Tibial nerve (tissue), 4 donors: ENCODE data around the gene SMG6. TPM values are rescaled to one million over a fixed set of nuclear protein-coding genes. Genes with fewer than 3 reads are reported as not detected.
A peak's percentile ranks its signal among the peaks of the same experiment; 100 is the strongest.

Source experiments
- DNase-seq, 2 donors: peaks; one replicate each; pipeline ENCODE4 v3.0.0-alpha.2; 2019; ENCODE audit warnings: low spot score in 2 of 2
- H3K27ac ChIP-seq, 4 donors: fragments of 200-600 bp; sonication (generic) in 3 of 4; one replicate each; pipeline ENCODE4 v1.5.1; 2017 to 2019; ENCODE audit warnings: mild to moderate bottlenecking in 1 of 4
- H3K27me3 ChIP-seq, 2 donors: fragments of 200-600 bp; sonication (generic) in 1 of 2; one replicate each; pipeline versions ENCODE4 v1.5.1 to v1.6.0; 2017 to 2019
- H3K36me3 ChIP-seq, 3 donors: fragments of 200-600 bp; sonication (generic); one replicate each; pipeline ENCODE4 v1.5.1; 2018 to 2019
- H3K4me1 ChIP-seq, 4 donors: fragments of 200-600 bp; sonication (generic) in 3 of 4; one replicate each; pipeline ENCODE4 v1.5.1; 2017 to 2019
- H3K4me3 ChIP-seq, 4 donors: fragments of 200-600 bp; sonication (generic) in 3 of 4; one replicate each; pipeline ENCODE4 v1.5.1; 2017 to 2019; ENCODE audit warnings: mild to moderate bottlenecking in 1 of 4, moderate library complexity in 1 of 4
- H3K9me3 ChIP-seq, 4 donors: fragments of 200-600 bp; sonication (generic) in 3 of 4; one replicate each; pipeline ENCODE4 v1.5.1; 2017 to 2019
- CTCF ChIP-seq, 5 experiments: fragments of 200-600 bp in 3 of 5; fragments of 450-650 bp in 2 of 5; sonication (generic) in 3 of 5; IDR thresholded peaks; one replicate each; pipeline ENCODE4 v1.5.1; 2016 to 2019; ENCODE audit warnings: antibody characterized with exemption in 5 of 5, mild to moderate bottlenecking in 3 of 5, moderate library complexity in 2 of 5
- EP300 ChIP-seq, 2 donors: sonication (generic); formaldehyde crosslinking; IDR thresholded peaks; one replicate each; pipeline ENCODE4 v1.6.1; 2017; ENCODE audit warnings: antibody characterized with exemption in 2 of 2, mild to moderate bottlenecking in 1 of 2
- POLR2A ChIP-seq, 2 donors: fragments of 450-650 bp; IDR thresholded peaks; one replicate each; pipeline ENCODE4 v1.6.1; 2017; ENCODE audit warnings: antibody characterized with exemption in 2 of 2, mild to moderate bottlenecking in 2 of 2, moderate library complexity in 2 of 2
- WGBS, 2 donors: methylation state at CpG; one replicate each; pipeline ENCODE4 v1.1.5; 2018; 5-methylcytosine and 5-hydroxymethylcytosine counted together
- total RNA-seq, 4 donors: library from RNA; depleted of rRNA; stranded (reverse); fragments of >200 nt; gene quantifications; one replicate each; pipeline ENCODE4 v1.1.0, GENCODE V29; 2016

The SMG6 gene
- total RNA-seq, 4 donors from 2014 or later, result 29.5 to 86.5 (median 40.1) TPM

- peak overlapping the region; percentile 59 to 91 (median 74) for H3K4me3 ChIP-seq
- H3K27me3 ChIP-seq, result no peaks in the 10 kb centered on the region
- 41 to 92% methylated on average over 4 to 9 of the region's 16 CpGs for WGBS, 2 donors
- TF ChIP-seq CTCF (IDR thresholded peaks at IDR 0.05), result no peak
- no peak for TF ChIP-seq POLR2A (IDR thresholded peaks at IDR 0.05)
- no peak for TF ChIP-seq EP300 (IDR thresholded peaks at IDR 0.05)
- DNase-seq, result no peak
- H3K27ac ChIP-seq, result peak overlapping the region; percentile 74 to 94 (median 90)
- H3K4me1 ChIP-seq, result peaks cover 0 to 35% (median 17%) of the 10 kb centered on the region in 4 donors
- no peaks in the 10 kb centered on the region for H3K9me3 ChIP-seq
- peaks cover 2 to 65% (median 7%) of the 10 kb centered on the region in 3 donors for H3K36me3 ChIP-seq
Measured at GRCh38 chr17:2040942-2041560, 262.5 kb downstream of the SMG6 start.

DNA sequence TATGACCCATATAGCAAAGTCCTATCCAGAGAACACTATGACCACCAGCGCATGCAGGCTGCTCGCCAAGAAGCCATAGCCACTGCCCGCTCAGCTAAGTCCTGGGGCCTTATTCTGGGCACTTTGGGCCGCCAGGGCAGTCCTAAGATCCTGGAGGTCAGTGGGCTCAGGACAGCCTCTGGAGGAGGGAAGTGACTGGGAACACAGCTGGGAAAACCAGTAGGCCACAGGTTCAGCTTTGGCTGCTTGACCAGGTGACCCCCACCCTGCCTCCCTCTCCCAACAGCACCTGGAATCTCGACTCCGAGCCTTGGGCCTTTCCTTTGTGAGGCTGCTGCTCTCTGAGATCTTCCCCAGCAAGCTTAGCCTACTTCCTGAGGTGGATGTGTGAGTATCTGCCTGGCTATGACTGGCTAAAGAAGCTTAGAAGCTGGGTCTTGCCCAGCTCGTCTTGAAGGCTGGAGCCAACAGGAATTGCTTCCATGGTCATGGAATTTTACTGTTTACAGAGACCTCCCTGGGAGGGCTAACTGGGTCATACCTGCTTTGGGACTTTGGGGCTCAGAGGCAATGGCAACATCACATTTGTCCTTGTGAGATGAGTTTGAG is 263.3 kb downstream of the SMG6 start:
- no peak for TF ChIP-seq CTCF (IDR thresholded peaks at IDR 0.05)
- TF ChIP-seq POLR2A (IDR thresholded peaks at IDR 0.05), result no peak
- no peak for TF ChIP-seq EP300 (IDR thresholded peaks at IDR 0.05)
- Histone ChIP-seq H3K4me3 (no peak overlapping the region), H3K27me3 (no peaks in the 10 kb centered on the region), H3K4me1 (peaks cover 0 to 35% (median 17%) of the 10 kb centered on the region in 4 donors), H3K9me3 (no peaks in the 10 kb centered on the region), H3K27ac (peak overlapping the region in 1 of 4 donors; percentile 88), H3K36me3 (peaks cover 2 to 72% (median 7%) of the 10 kb centered on the region in 3 donors)
- WGBS, 2 donors, result 83 to 86% methylated on average over 7 of the region's 7 CpGs
- DNase-seq, result no peak

DNA sequence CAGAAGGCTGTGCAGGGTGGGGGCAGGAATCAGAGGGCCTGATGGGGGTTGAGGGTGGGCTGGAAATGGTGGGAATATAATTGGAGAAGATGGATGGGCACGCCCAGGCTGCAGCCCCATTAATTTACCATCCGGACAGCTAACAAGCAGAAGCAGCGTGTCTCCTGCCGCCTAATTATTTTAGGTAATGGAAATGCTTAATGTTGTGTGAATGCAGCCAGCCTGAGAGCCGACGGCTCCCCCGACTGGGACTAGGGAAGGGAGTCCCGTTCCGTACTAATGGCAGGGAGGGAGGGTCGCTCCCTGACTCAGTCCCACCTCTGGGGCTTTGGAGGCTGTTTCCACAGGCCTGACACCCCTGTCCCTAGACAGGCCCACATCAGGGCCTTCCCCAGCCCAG is 266.4 kb downstream of the SMG6 start:
- Histone ChIP-seq H3K36me3 (peaks cover 2 to 67% (median 7%) of the 10 kb centered on the region in 3 donors), H3K4me1 (peaks cover 0 to 25% (median 7%) of the 10 kb centered on the region in 4 donors), H3K9me3 (no peaks in the 10 kb centered on the region), H3K27me3 (no peaks in the 10 kb centered on the region), H3K4me3 (no peak overlapping the region), H3K27ac (no peak overlapping the region)
- TF ChIP-seq EP300 (IDR thresholded peaks at IDR 0.05), result no peak
- no peak for TF ChIP-seq POLR2A (IDR thresholded peaks at IDR 0.05)
- TF ChIP-seq CTCF (IDR thresholded peaks at IDR 0.05), result no peak
- WGBS, 2 donors, result 82 to 88% methylated on average over 10 of the region's 10 CpGs
- DNase-seq, result no peak

DNA sequence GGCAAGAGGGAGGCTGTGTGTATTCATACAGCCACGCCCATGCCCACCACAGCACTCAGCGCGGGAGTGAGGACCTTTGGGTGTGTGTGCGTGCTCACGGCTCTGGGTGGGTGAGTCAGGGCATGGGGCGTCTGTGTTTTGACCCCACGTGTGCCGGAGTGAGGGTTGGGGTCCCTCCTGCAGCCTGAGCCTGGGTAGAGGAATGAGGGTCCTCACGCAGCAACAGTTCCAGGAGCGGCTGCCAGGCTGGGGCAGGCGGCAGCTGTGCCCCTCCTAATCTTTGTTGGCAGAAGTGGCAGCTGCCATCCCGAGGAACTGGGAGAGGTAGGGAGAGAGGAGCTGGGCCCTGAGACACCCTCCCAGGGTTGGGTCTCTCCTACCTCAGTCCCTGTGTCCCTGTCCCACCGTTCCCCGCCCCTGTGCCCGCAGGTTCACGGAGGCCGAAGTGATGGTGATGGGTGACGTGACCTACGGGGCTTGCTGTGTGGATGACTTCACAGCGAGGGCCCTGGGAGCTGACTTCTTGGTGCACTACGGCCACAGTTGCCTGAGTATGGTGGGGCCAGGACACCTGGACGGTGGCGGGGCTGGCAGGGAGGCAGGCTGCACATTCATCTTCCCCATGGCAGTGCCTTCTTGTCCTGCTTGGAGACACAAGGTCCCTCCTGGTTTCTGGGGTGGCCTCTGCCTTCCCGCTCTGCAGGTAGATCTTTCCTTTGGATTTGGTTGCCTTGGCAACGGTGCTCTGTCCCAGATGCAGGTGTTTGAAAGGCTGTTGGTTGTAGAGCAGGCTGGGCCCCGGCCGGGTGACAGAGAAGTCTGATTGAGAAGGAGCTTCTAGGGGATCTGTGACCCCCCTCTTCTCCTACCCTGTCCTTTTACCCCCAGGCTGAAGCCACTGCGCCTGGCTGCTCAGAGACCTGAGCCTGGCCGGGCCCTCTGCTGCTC is 267.8 kb downstream of the SMG6 start:
- no peak for TF ChIP-seq CTCF (IDR thresholded peaks at IDR 0.05)
- TF ChIP-seq EP300 (IDR thresholded peaks at IDR 0.05), result no peak
- no peak for TF ChIP-seq POLR2A (IDR thresholded peaks at IDR 0.05)

More for the DNA sequence above, 267.8 kb downstream of the SMG6 start:
- WGBS, 2 donors, result 84% methylated on average over 19 to 26 of the region's 29 CpGs
- H3K27ac ChIP-seq, result no peak overlapping the region
- H3K4me3 ChIP-seq, result no peak overlapping the region
- H3K9me3 ChIP-seq, result no peaks in the 10 kb centered on the region
- no peaks in the 10 kb centered on the region for H3K27me3 ChIP-seq
- peaks cover 2 to 67% (median 7%) of the 10 kb centered on the region in 3 donors for H3K36me3 ChIP-seq
- DNase-seq, result no peak
- H3K4me1 ChIP-seq, result peaks cover 0 to 29% (median 10%) of the 10 kb centered on the region in 4 donors
